Mucosa of descending colon (tissue), 3 donors: ENCODE measurements around the gene MAD2L2. TPM values are rescaled to one million over a fixed set of nuclear protein-coding genes. Genes with fewer than 3 reads are reported as not detected.

Experiments
- ATAC-seq: fragments of 200-7000 bp; cut with Tn5 transposase; one replicate; pipeline ENCODE4 v1.9.1; 2020; ENCODE audit warnings: mild to moderate bottlenecking, moderate library complexity
- DNase-seq, 3 donors: peaks; one replicate each; pipeline ENCODE4 v3.0.0-alpha.2; 2020
- H3K36me3 ChIP-seq: fragments of 200-600 bp; one replicate; pipeline ENCODE4 v1.8.0; 2021; ENCODE audit warnings: low read depth, mild to moderate bottlenecking
- H3K4me1 ChIP-seq: fragments of 200-600 bp; one replicate; pipeline ENCODE4 v1.8.0; 2021; ENCODE audit warnings: low read depth, mild to moderate bottlenecking
- H3K4me3 ChIP-seq: fragments of 200-600 bp; one replicate; pipeline ENCODE4 v1.8.0; 2021; ENCODE audit warnings: mild to moderate bottlenecking
- H3K9me3 ChIP-seq: fragments of 200-600 bp; one replicate; pipeline ENCODE4 v1.8.0; 2021; ENCODE audit warnings: mild to moderate bottlenecking
- CTCF ChIP-seq: fragments of 200-600 bp; IDR thresholded peaks from one replicate; pipeline ENCODE4 v1.8.0; 2022; ENCODE audit warnings: antibody characterized with exemption, mild to moderate bottlenecking
- intact Hi-C, 2 donors: fragments of 100-400 bp; cut with DNase I in 1 of 2; cut with micrococcal nuclease in 1 of 2; formaldehyde crosslinking; loops; one replicate each; pipeline versions ENCODE4 v1.11.0 to v1.11.1; 2022; cut with DNase I, micrococcal nuclease
- total RNA-seq, 3 donors: library from RNA; stranded (reverse); fragmentation: NEBNext Ultra II Directional in 2 of 3; extraction: Animal tissue kit (Norgen Biotek cat#: 25700) in 2 of 3; gene quantifications; one replicate each; pipeline versions ENCODE4 v1.2.1 to v1.2.4, GENCODE V29; 2021 to 2023
- donor health status: DM: no; HTN: no; CAD: no; lungs with moderate emphysema.
- donor health status: DM: no; HTN: no; CAD: no.
- donor health status: DM: no; HTN: yes; CAD: no.

MAD2L2 gene
- total RNA-seq, 3 donors from 2014 or later: 5.1 to 21.2 (median 16.3) TPM

DNA sequence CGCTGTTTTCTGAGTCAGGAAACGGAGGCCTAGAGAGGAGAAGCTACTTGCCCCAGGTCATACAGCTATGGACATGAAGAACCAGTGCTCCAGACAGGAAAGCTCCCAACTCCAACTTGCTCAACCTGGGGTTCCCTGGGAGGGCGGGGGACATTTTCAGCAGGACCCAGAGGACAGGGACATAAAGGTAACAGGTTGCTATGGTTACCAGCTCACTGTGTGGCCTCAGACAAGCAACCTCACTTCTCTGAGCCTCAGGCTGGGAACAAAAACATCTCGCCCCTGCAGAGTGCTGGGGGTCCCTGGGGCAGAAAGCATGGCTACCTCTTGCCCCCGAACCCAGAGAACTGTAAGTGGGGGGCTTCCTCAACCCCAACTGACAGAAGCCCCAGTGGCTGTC is 42.8 kb downstream of the MAD2L2 start:
- DNase-seq (no peak), ATAC-seq (no peak)
- TF ChIP-seq CTCF: no peak
- Histone ChIP-seq H3K36me3 (no peaks in the 10 kb centered on the region), H3K4me1 (no peaks in the 10 kb centered on the region), H3K4me3 (no peak overlapping the region), H3K9me3 (no peaks in the 10 kb centered on the region)
- intact Hi-C loops: no loop called here

GRCh38 chr1:11634365-11635192 is 46.4 kb downstream of the MAD2L2 start:
- intact Hi-C loops: no loop called here

DNA sequence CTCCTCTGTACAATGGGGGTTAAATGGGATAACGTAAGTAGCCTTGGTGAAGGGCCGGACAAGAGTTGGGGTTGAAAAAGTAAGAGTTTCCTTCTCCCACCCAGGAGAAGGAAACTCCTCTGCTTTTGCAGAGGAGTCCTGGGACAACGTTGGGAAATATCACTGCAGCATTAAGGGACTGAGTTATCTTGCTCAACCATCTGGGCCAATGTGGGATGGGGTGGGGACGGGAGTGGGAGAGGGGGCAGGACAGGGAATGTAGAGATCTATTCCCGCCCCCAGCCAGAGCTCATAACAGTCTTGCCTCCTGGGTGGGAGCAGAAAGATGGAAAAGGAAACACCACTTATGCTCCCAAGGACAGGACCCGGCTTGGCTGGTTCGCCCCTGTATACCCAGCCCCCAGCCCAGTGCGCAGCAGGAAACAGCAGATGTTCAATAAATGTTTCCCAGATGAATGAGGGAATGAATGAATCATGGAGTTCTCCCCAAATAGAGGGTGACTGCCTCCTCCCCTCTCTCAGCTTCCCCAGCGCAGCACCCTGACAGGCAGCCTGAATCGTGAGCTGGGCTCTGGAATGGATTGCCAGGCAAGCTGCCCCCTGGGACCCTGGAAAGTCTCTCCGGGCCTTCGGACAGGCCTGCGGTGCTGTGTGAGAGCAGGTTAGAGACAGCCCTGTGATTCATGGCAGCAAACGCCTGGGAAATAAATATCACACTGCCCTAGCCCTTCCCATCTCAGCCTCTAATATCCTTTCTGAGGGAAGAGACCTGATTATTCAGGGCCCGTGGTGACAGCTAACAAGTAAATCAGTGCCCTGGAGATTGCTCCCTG is 51.5 kb downstream of the MAD2L2 start:
- no peak for TF ChIP-seq CTCF
- Histone ChIP-seq H3K4me3 (no peak overlapping the region), H3K9me3 (no peaks in the 10 kb centered on the region), H3K4me1 (no peaks in the 10 kb centered on the region), H3K36me3 (no peaks in the 10 kb centered on the region)
- no peak for DNase-seq
- intact Hi-C loops: no loop called here
- no peak for ATAC-seq

More at GRCh38 chr1:11634365-11635192, 46.4 kb downstream of the MAD2L2 start:
- no peak for TF ChIP-seq CTCF
- ATAC-seq: no peak
- Histone ChIP-seq H3K4me3 (no peak overlapping the region), H3K4me1 (no peaks in the 10 kb centered on the region), H3K9me3 (no peaks in the 10 kb centered on the region), H3K36me3 (no peaks in the 10 kb centered on the region)
- no peak for DNase-seq

- no peaks in the 10 kb centered on the region for H3K36me3 ChIP-seq
These were observed 52.2 kb downstream of the MAD2L2 start for GRCh38 chr1:11628767-11629166.

GRCh38 chr1:11626551-11626950 is 54.4 kb downstream of the MAD2L2 start:
- intact Hi-C loops: no loop called here
- DNase-seq (no peak), ATAC-seq (no peak)
- H3K9me3 ChIP-seq: no peaks in the 10 kb centered on the region
- no peaks in the 10 kb centered on the region for H3K36me3 ChIP-seq
- no peak for TF ChIP-seq CTCF
- H3K4me1 ChIP-seq: no peaks in the 10 kb centered on the region
- no peak overlapping the region for H3K4me3 ChIP-seq

More at GRCh38 chr1:11628767-11629166, 52.2 kb downstream of the MAD2L2 start:
- DNase-seq (no peak), ATAC-seq (no peak)
- Histone ChIP-seq H3K4me1 (no peaks in the 10 kb centered on the region), H3K4me3 (no peak overlapping the region), H3K9me3 (no peaks in the 10 kb centered on the region)
- TF ChIP-seq CTCF: no peak
- intact Hi-C loops: no loop called here

Other genes with a start within 250 kb of the MAD2L2 start
- gene DISP3, start 202.0 kb downstream of the MAD2L2 start, total RNA-seq: under 1 TPM; 0.17 to 0.23 (median 0.19) TPM
- 1 to 10 TPM in 1 of 3 donors, under 1 TPM in 2; 0.23 to 8.6 (median 0.63) TPM for gene FBXO2, start 26.7 kb downstream of the MAD2L2 start, total RNA-seq
- gene FBXO44, start 26.3 kb downstream of the MAD2L2 start, total RNA-seq: 10 to 100 TPM in 1 of 3 donors, 1 to 10 TPM in 2; 6.5 to 19.1 (median 6.6) TPM
- 1 to 10 TPM; 3.8 to 7.5 (median 6.3) TPM for gene FBXO6, start 16.9 kb downstream of the MAD2L2 start, total RNA-seq
- gene DRAXIN, start 10.6 kb upstream of the MAD2L2 start, total RNA-seq: under 1 TPM; 0.10 to 0.19 (median 0.17) TPM
- 10 to 100 TPM; 11.8 to 23.4 (median 22.6) TPM for gene AGTRAP, start 55.0 kb upstream of the MAD2L2 start, total RNA-seq
- gene C1orf167, start 81.0 kb upstream of the MAD2L2 start, total RNA-seq: under 1 TPM in 1 of 3 donors, not detected in 2; 0.60 TPM
- 10 to 100 TPM; 36.6 to 43.2 (median 42.5) TPM for gene MTHFR, start 124.8 kb upstream of the MAD2L2 start, total RNA-seq
- 10 to 100 TPM; 20.8 to 29.7 (median 24.3) TPM for gene CLCN6, start 125.0 kb upstream of the MAD2L2 start, total RNA-seq
- 1 to 10 TPM in 1 of 3 donors, under 1 TPM in 1, not detected in 1; 0.35 to 2.0 TPM for gene NPPA, start 166.6 kb upstream of the MAD2L2 start, total RNA-seq
- not detected for gene NPPB, start 177.8 kb upstream of the MAD2L2 start, total RNA-seq
- 100 to 1,000 TPM in 1 of 3 donors, 10 to 100 TPM in 2; 69.6 to 102 (median 88.6) TPM for gene KIAA2013, start 245.3 kb upstream of the MAD2L2 start, total RNA-seq